Measurements from ENCODE around the gene GHRHR. TPM values are rescaled to one million over a fixed set of nuclear protein-coding genes. Genes with fewer than 3 reads are reported as not detected.
A peak's percentile ranks its signal among the peaks of the same experiment; 100 is the strongest.

GHRHR gene
- total RNA-seq, 1 donor from 2014 or later, result not detected

- DNase-seq (ENCODE audit: low read depth), result no peak
Measured at GRCh38 chr7:30928254-30928872, 35.4 kb upstream of the GHRHR start.

DNA sequence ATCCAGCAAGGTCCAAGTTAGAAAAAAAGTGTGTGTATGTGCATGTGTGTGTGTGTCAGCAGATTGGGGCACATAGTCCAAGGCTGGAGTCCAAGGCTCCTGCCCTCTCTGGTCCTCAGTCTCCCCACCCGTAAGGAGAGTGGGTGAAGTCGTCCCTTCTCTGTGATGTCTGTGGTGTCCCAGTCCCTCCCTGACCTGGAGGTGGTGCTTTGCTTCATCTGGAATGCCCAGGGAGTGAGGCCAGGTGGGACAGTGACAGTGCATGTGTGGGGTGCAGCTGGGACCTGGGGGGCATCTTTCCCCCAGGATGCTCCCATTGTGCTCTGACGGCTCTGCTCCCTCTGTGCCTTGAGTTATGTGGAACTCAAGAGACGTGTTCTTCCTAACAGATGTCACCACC, 34.1 kb upstream of the GHRHR start:
- no peak for DNase-seq (ENCODE audit: low read depth)

DNA sequence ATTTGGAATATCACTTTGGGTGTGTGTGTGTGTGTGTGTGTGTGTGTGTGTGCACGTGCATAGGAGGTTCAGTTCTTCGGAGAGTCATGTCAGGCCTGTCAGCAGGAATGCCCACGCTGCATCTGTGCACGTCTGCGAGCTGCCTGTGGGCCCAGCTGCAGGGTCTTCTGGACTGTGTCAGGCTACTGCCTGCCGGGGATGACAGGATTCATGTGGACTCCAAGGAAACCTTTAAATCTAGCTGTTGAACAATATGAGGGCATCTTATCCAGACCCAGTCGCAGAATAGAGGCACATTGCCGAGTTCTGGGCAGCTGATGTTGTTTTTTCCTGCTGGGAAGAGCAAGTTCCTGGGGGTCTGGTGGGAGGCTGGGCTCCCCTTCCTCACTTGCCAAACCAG, 33.1 kb upstream of the GHRHR start:
- DNase-seq (ENCODE audit: low read depth), result no peak

DNA sequence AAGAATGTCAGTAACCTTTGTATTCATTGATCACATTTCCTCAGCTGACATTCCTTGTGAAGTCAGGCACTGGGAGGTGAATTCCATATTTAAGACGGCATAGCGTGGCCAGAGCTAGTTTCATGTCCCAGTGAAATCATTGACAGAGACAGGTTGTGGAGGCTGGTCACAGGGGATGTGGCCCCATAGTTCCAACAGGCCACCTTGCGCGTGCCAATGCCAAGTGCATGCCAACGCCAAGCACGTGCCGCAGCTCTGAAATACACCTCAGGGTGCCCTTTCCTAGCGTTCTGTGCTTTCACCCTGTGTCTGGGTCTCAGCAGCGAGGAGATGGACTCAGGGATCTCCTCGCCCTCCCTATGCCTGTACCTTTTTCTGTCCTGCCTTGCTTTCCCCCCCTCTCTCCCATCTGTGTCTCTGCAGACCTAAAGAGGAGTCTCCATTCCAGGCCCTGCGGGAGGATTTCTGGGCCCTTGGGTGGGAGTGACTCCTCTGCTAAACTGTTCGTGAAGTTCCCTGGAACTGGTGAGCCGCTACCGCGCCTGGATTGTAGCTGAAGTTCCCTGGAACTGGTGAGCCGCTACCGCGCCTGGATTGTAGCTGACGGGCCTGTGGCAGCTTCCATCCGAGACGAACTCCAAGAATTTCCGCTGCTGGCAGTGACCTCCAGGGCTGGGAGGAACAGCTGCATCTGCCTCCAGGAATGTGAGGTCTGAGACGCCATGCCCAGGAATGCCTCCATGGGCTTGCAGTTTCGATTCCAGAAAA, 32.4 kb upstream of the GHRHR start:
- peak; percentile 83 for DNase-seq (ENCODE audit: low read depth)

DNA sequence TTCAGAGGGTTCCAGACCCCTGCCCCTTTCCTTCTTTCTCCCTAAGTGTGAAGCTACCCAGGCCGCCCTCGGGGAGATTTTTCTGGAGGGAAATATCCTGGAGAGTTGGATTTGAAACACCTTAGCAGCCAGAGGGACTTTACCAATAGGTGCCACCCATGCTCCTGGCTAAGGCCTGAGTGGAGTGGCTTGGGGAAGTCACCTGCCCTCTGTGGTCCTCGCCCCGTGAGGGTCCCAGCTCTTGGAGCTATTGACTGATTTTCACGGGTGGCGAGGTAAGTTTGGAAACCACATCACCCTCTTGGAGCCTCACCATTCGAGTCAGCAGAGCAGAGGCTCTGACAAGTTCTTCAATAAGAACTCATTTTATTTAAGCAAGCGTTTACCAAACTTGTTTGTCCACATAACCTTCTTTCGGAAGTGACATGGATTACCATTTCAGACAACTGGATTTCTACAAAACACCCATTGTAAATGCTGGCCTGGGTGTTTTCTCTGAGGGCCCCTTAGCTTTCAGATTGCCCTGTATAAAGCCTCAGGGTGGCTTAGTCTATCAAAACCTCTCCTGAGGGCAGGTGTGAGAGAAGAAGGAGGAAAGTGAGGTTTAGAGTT, 31.7 kb upstream of the GHRHR start:
- no peak for DNase-seq (ENCODE audit: low read depth)

- DNase-seq (ENCODE audit: low read depth), result peak; percentile 85
Measured at GRCh38 chr7:30932562-30932961, 31.2 kb upstream of the GHRHR start.

DNA sequence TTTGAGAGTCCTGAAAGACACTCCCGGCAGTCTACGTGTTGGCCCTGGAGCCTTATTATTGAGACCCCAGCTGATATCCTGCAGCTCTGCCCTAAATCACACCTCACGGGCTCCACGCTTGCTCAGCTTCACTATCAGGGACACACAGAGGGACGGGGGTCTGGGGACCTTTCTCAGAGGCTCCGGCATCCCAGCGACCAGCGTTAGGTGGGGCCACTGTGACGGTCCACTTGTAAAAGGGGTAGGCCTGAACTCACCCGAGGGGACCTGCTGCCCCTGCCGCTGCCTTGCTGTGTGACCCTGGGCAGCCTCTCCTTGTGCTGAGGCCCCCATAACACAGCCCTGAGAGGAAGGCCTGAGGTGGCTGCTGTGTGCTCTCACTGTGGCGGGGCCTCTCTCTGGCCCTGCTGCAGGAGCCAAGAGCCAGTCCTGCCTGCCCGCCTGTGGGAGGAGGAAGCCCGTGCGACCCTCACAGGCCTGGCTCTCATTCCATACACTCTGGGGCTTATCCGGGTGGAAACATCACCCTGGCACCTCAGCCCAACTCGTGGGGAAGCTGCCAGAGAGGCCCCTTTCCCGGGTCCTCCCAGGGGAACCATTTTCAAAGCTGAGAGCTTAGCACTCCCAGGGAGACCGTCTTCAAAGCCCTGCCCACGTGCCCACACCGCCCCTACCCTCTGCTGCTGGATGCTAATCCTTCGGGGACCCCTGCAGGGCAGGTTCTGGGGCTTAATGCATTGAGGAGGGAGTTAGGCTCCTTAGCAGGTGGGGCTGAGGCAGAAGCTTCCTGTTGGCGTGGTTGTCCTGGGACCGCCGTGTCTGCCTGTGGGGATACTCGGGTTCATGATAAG, 30.4 kb upstream of the GHRHR start:
- no peak for DNase-seq (ENCODE audit: low read depth)

DNA sequence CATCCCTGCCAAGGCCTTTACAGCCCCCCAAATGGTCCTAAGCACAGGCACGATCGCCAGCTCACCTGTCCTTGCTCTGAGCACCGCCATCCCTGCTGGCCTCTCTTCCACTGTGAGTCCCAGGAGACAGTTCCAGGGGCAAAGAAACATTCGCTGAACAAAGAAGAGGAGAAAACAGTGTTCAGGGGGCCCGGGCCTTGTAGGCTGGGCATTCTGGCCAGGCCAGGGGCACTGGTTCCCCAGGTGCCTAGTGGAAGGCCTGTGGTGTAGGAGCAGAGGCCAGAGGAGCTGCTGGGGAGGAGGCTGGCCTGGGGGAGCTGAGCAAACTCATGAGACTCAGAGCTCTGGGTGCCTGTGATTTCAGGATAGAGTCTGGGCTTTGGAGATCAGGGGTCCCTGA, 29.5 kb upstream of the GHRHR start:
- DNase-seq (ENCODE audit: low read depth), result no peak

DNA sequence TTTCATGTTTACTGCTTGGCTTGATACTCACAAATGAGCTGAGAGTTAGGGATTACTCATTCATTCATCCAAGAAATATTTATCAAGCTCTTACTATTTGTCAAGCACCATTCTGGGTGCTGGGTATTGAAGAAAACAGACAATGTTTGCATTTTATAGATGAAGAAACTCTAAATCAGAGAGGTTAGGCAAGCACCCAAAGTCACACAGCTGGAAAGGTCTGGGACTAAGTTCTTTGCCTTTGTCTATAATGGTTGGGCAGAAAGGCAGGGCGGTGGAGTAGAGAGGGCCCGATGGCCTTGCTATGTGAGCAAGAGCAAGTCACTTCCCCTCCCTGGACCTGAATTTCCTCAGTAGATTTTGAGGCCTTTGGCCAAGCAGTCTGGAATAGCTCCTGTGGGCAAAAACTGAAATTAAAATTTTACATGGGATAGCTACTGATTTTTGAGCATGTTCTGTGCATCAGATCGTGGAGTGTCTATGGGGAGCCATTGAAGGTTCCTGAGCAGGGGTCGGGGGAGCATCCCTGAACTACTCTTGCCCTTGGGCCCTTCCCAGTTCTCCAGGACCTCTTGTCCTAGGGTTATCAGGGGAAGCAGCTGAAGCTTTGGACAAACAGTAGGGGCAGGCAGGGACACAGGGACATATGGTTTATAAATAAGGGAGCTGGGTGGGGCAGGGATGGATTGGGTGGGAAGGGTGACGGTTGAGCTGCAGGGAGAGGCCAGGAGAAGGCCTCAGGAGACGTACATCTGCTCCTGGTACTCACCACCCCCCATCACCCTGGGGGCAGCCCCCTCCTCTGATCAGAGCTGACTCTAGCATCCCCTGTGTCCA, 28.8 kb upstream of the GHRHR start:
- no peak for DNase-seq (ENCODE audit: low read depth)

DNA sequence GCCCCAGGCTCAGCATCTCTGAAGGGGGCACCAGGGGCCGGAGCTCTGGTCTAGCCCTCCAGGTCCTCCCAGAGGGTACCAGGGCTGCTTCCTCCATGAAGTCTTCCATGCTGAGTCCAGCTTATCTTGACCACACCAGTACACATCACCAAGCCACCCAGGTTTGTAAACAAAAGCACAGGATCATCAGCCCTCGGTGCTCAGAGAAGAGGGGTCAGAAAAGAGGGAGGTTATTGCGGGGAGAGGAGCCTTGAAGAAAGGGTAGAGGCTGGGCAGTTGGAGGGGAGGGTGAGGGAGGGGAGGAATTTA, 28.2 kb upstream of the GHRHR start:
- no peak for DNase-seq (ENCODE audit: low read depth)

- DNase-seq (ENCODE audit: low read depth), result no peak
Measured at GRCh38 chr7:30936650-30937245, 27.0 kb upstream of the GHRHR start.

DNA sequence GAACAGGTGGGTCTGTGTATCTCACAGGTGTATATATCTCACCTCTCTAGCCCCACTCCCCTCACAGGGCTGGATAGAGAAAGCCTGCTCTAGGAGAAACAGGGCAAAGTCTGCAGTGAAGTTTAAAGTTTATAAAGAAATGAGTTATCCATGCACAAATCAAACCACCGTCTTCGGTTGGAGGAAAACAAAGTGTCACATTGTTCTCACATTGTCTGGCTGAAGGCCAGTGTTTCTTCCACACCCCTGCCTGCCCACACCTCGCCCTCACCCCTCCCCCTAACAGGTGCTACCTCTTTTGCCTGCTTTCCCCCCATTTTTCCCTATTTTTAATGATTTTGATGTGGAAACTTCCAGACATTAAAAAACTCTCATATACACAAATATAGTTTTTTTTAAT, 26.3 kb upstream of the GHRHR start:
- DNase-seq (ENCODE audit: low read depth), result peak; percentile 47

DNA sequence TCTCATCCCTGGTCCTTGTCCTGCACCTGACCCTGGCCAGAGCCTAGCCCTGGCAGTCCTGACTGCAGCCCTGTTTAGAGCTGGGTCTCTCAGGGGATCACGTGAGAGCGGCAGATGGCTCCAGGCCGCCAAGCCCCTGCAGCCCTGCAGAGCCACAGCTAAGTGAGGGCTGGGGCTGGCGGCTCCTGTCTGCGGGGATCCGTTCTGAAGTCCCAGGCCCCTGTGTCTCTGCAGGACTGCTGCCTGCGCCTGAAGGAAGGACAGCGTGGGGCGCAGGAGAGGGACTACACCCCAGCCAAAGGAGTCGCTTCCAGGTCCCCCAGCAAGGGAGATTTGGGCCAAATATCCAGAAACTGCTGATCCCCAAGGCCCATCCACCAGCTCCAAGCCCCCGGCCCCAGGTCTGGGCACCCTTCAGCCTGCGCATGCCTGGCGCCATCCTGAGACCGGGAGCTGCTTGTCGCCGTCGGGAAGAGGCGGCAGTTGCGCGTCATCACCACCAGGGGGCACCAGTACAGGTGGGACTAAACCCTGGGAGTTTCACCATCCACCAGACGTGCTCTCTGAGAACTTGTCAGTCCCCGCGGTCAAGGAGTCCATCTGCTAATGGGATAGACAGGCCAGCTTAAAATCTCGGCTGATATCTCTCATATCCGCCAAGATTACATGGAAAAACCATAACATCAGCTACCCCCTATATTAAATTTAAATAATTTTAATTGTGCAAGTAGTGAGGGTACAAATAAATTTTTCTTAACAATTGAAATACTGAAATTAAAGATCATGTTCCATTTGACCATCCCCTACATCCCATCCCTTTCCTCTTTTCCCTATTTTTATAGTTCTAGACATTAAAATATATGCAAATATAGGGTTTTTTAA, 25.1 kb upstream of the GHRHR start:
- peak; percentile 71 for DNase-seq (ENCODE audit: low read depth)

DNA sequence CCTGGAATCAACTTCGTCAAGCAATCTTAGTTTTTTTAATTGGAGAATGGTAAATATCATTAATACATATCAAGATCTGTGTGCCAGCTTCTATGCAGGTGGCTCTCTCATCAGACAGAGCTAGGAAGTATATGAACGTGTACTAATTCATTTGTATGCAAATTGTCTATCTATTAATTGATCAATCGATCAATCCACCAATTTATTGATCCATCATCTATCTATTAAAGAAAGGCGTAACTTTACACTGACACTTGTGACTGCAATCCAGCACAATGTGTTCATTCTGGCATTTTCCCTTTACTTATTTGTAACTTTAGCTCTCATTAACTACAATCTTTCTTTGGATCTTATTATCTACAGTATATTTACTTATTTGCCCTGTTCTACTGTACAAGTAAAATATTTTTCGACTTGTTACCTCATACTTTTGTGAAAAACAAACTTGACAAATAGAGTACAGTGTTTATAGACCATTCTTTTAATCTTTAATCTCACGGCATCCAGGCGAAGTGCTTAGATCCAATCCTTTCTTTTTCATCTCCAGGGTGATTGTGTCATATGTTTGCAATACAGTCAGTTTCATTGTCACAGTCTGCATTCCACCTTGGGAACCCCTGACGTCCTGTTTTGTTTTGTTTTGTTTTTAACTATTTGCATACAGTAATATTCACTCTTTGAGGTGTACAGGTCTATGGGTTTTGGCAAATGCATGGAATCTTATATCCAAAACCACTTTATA, 22.0 kb upstream of the GHRHR start:
- peak; percentile 24 for DNase-seq (ENCODE audit: low read depth)

GRCh38 chr7:30950197-30950596, 13.6 kb upstream of the GHRHR start:
- no peak for DNase-seq (ENCODE audit: low read depth)

DNA sequence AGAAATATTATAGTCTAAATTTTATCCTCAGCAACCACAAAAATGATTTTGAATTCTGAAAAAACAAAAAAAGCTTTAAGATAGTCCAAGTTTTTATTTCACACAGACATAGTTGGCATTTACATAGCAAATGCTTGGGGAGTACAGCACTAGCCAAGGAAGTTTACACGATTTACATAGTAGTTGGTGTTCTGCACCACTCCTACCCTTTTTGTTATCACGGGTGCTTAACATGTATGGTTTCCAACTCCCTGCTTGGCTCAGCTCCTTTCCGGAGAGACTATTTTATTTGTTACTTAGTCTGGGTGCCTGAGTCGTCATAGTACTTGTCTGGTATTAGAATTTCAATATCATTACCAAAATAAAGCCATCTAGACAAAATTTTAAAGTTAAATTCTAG, 8.8 kb upstream of the GHRHR start:
- DNase-seq (ENCODE audit: low read depth), result no peak

DNA sequence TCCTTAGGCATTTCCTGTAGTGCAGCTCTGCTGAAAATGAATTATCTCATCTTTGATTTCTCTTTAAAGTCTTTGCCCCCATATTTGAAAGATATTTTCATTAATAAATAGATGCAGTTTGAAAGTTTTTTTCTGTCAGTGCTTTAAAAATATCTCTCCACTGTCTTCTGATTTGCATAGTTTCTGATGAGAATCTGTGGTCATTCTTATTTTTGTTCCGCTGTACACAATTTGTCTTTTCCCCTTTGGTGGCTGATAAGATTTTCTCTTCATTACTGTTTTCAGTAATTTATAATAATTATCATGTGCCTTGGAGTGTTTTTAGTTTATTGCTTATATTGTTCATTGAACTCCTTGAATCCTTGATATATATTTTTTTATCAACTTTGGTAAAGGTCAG, 7.0 kb upstream of the GHRHR start:
- DNase-seq (ENCODE audit: low read depth), result no peak

- no peak for DNase-seq (ENCODE audit: low read depth)
Measured at GRCh38 chr7:30965372-30965771, 1.6 kb downstream of the GHRHR start.

DNA sequence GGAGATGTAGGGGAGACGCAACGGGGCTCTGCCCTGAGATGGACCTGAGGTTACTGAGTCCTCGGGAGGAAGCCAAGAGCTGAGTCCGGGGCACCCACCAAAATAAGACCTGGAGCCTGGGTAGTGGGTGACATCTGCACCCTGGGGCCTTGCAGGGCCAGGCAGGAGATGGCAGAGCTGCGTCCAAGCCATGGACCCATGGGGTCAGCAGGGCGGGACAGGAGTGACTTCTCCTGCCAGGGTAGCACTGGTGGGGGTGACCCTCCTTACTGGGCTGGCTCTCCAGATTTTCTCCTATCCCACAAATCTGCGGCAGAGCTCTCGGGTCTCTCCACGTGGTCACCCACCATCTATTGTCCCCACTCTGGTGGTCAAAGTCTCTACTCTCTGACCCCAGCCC, 2.1 kb downstream of the GHRHR start:
- DNase-seq (ENCODE audit: low read depth), result no peak
